Measurements from ENCODE around the gene SMCO2. TPM values are rescaled to one million over a fixed set of nuclear protein-coding genes. Genes with fewer than 3 reads are reported as not detected.

SMCO2 gene
- total RNA-seq, 1 experiment from 2014 or later, result 0.20 TPM

GRCh38 chr12:27429606-27430005 is 16.9 kb upstream of the SMCO2 start:
- H3K23me2 ChIP-seq (ENCODE audit: insufficient read length, low read depth, low read length, poor library complexity, severe bottlenecking), result no peaks in the 10 kb centered on the region
- H3K4me2 ChIP-seq (ENCODE audit: insufficient read depth, insufficient read length, low read length), result no peak overlapping the region
- no peak overlapping the region for H3K9ac ChIP-seq (ENCODE audit: extremely low read depth, insufficient read length, low read length)
- Mint-ChIP-seq H3K4me3 (no peak overlapping the region), H3K9me3 (peaks cover 0 to 4% of the 10 kb centered on the region in 2 experiments; a peak in 1 of 5 replicates), H3K4me1 (peaks cover 10% of the 10 kb centered on the region in 2 experiments), H3K36me3 (ENCODE audit: insufficient read depth in 1 of 3, low read depth in 3 of 3) (peaks cover 0 to 10% (median 2%) of the 10 kb centered on the region in 3 experiments; a peak in 4 of 7 replicates), H3K27me3 (ENCODE audit: low read depth) (no peaks in the 10 kb centered on the region), H3K27ac (no peak overlapping the region)
- H2AK5ac ChIP-seq (ENCODE audit: insufficient read length, low read length), result no peak overlapping the region
- no peak overlapping the region for H3K18ac ChIP-seq (ENCODE audit: insufficient read length, low read depth, low read length)
- no peak overlapping the region for H3K56ac ChIP-seq (ENCODE audit: insufficient read length, low read depth, low read length)
- no peaks in the 10 kb centered on the region for H3K27me3 ChIP-seq (ENCODE audit: insufficient read depth, low read length)
- no peak overlapping the region for H3K4ac ChIP-seq (ENCODE audit: low read depth, low read length)
- no peaks in the 10 kb centered on the region for H3K79me1 ChIP-seq (ENCODE audit: insufficient read depth, low read depth, low read length, poor library complexity, severe bottlenecking)
- H4K5ac ChIP-seq (ENCODE audit: insufficient read length, low read depth, low read length), result no peak overlapping the region
- H3K79me2 ChIP-seq (ENCODE audit: insufficient read depth, low read length), result no peaks in the 10 kb centered on the region
- TF ChIP-seq CTCF (conservative IDR thresholded peaks at IDR 0.05), result no peak
- H2BK20ac ChIP-seq (ENCODE audit: low read depth, low read length, poor library complexity, severe bottlenecking), result no peak overlapping the region
- no peak overlapping the region for H3K27ac ChIP-seq (ENCODE audit: insufficient read length, low read depth, low read length)
- no peak overlapping the region for H3K14ac ChIP-seq (ENCODE audit: insufficient read depth, low read length)
- no peak overlapping the region for H2BK12ac ChIP-seq (ENCODE audit: insufficient read length, low read depth, low read length)
- no peak overlapping the region for H3T11ph ChIP-seq (ENCODE audit: low read length)
- H2BK5ac ChIP-seq (ENCODE audit: insufficient read length, low read length), result no peak overlapping the region
- WGBS (ENCODE audit: extremely low coverage, insufficient read length, low lambda C conversion rate), result no CpG with 5 or more reads among the region's 2 CpGs
- no peak overlapping the region for H2BK15ac ChIP-seq (ENCODE audit: low read depth, low read length)
- no peaks in the 10 kb centered on the region for H3K9me3 ChIP-seq (ENCODE audit: control insufficient read depth, low read depth, low read length)
- DNase-seq, result no peak
- no peak overlapping the region for H3K23ac ChIP-seq (ENCODE audit: insufficient read length, low read depth, low read length)
- H4K91ac ChIP-seq (ENCODE audit: insufficient read length, low read depth, low read length), result no peak overlapping the region
- H2BK120ac ChIP-seq (ENCODE audit: low read depth, low read length, poor library complexity, severe bottlenecking), result no peak overlapping the region
- H3K4me1 ChIP-seq (ENCODE audit: insufficient read depth, low read length), result no peaks in the 10 kb centered on the region
- H2AFZ ChIP-seq (ENCODE audit: low read length), result no peak overlapping the region
- no peak overlapping the region for H4K8ac ChIP-seq (replicated peaks; ENCODE audit: insufficient read length, low read depth, low read length)
- no peaks in the 10 kb centered on the region for H4K20me1 ChIP-seq (ENCODE audit: control insufficient read depth, insufficient read depth, insufficient read length)
